GM21515 (cell line): Measurements from ENCODE around the gene PHYKPL.
"Not testable (repeated sequence)": the region's sequence is repeated elsewhere in the genome, so short reads cannot be mapped to it uniquely, and the experiment has no call there.

Experiments
- ATAC-seq: cut with Tn5 transposase; IDR thresholded peaks from one replicate; pipeline ENCODE4 v1.9.1; 2021; ENCODE audit not compliant: unreplicated experiment

Gene PHYKPL

DNA sequence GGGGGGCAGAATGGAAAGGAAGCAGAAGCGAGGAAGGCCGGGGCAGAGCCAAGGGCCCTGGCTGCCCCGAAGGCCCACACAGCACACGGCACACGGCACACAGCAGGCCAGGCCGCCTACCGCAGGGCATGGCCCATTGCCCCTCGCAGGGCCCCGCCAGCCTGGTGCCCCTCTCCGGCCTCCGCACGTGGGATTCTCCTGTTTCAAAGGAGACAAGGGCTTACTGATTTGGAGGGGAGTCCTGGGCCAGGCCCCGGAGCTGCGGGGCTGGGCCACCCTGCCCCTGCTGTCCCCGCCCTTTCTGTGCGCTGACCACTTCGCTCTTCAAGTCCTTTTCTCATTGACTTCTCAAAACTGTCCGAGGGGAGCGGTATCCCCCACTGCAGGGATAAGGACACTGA is 7.7 kb upstream of the PHYKPL start:
- no peak for ATAC-seq

DNA sequence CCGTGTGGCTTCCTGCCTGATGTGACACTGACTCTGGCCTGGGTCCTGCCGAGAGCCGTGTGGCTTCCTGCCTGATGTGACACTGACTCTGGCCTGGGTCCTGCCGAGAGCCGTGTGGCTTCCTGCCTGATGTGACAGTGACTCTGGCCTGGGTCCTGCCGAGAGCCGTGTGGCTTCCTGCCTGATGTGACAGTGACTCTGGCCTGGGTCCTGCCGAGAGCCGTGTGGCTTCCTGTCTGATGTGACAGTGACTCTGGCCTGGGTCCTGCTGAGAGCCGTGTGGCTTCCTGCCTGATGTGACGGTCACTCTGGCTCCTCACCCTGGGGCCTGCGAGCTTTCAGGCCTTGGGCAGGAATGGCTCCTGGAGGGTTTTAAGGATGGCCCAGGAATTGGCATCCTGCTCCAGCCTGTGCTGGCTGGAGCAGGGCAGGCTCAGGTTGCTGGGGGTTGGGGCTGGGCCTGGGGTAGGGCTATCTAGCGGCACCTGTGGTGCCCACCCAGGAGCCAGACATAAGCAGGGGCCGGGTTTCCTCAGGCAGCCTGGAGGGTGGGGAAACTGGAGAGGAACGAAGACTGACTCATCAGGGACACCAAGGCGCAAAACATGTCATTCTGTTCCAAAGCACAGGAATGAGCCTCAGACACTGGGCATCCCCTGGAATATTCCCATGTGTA is 7.2 kb upstream of the PHYKPL start:
- ATAC-seq, result not testable (repeated sequence)

DNA sequence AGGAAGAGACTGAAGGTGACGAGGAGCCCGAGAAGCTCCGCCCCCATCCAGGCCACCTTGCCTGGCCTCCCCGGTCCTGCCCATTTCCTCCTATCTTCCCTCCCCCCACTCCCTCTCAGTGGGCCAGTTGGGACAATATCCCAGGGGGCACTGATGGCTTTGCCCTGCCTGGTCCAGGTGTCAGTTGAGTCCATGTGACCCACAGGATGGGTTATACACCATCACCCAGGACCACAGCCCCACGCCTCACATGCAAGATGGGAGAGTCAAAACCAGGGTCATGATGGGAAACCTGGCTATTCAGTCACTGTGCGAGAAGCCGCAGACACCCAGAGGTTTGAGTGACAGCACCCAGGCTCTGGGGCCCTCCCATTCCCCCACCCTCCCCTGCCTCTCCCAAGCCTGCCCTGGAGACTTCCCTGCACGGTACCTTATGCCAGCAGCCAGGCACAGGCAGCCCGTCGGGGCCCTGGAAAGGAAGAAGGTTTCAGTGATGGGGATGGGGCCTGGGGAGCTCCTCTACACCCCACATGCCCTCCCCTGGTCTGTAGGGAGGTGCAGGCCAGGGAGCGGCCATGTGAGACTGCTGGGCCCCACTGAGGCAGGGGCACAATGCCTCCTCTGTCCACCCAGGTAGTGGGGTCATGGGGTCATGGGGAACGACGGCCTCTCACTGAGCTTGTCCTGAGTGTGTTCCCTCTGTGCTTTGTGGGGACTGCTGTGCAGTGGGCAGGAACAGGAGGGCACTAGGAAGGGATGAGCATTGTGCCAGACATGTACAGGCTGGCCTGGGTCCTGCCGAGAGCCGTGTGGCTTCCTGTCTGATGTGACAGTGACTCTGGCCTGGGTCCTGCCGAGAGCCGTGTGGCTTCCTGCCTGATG is 6.3 kb upstream of the PHYKPL start:
- no peak for ATAC-seq

DNA sequence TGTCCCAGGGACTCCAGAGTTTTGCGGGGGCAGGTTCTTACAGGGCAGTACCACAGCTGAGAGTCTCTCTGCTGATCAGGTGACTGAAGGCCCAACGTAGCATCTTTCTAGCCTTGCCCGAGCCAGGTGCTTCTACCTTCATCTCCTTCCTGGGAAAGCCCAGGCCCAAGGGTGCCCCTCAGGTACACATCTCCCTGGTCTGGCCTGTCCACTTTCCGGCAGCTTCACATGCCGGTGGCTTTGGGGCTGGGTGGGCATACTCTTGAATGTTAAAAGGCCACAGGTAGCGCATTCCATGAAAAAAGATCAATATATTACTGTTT is 5.7 kb upstream of the PHYKPL start:
- ATAC-seq, result no peak

DNA sequence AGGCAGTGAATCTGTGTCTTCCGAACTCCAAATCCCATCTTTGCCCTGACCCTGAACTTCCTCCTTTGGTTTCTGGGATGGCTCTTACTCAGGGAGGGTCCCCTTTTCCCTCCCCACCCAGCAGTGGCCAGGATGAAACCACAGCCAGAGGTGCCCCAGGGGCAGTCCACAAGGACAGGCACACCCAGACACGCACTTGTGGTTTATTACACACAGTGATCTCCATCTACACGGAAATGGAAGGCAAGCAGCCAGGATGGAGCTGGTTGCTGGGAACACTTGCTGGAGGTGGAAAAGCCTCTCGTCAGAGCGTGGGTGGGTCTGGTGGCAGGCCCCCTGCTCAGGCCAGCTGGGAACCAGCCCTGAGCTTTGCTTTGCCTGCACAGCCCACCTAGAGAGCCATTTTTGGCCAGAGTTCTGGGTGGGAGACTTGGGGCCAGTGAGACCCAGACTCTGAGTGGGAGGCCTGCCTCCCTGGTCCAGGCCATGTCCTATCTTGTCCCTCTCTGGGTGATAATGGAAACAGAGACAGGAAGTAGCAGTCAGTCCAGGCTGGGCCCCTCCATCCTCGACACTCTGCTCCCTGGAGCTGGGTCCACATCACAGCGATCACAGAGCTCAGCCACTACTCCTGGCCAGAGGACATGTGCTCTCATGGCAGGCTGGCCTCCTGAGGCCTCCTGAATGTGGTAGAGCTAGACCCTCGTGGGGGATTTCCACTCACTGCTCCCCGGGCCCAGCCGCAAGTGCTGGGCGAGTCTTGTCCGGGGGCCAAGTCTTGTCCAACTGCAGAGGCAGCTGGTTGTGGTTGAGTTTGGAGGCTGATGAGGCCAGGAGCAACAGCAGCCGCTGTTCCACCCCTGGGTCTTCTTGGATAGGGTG is 5.1 kb upstream of the PHYKPL start:
- no peak for ATAC-seq

DNA sequence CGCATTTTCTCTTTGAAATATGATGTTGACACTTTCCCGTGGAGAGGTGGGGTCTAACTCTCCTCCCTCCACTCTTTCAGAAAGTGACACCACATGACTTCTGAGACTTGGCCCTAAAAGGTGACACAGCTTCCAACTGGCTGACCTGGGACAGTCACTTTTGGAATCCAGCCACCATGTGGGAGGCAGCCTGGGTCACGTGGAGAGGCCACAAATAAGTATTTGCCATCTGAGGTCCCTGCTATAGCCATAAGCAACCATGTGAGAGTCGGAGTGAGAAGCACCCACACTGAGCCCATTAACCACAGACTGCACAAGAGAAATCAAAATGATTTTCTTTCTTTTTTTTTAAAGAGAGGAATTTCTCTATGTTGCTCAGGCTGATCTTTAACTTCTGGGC is 4.1 kb upstream of the PHYKPL start:
- ATAC-seq, result no peak

DNA sequence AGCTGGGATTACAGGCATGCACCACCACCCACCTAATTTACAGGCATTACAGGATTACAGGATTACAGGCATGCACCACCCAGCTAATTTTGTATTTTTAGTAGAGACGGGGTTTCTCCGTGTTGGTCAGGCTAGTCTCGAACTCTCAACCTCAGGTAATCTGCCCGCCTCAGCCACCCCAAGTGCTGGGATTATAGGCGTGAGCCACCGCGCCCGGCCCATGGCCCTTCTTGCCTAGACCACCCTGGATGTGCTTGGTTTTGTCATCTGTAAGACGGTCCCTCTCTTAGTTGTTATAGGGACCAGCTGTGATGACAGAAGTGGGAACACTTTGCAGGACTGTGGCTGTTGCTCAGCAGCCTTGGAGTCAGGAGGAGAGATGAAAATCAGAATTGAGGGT is 3.5 kb upstream of the PHYKPL start:
- ATAC-seq, result no peak

DNA sequence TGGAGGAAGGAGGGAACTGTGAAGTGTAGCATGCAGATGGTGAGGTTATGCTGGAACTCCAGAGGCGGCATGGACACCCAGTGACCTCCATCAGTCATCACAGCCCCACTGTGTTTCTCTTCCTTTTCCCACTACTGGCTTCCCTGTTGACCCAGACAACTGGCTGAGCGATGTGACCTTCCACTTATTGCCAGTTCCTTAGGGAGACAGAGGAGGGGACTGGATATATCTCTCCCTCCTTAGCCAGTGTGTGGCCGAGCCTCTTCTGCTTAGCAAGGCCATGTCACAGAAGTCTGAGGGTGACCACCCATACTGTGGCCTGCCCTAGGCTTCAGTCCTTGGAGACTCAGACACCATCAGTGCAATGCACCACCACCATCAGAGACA is 3.0 kb upstream of the PHYKPL start:
- no peak for ATAC-seq

DNA sequence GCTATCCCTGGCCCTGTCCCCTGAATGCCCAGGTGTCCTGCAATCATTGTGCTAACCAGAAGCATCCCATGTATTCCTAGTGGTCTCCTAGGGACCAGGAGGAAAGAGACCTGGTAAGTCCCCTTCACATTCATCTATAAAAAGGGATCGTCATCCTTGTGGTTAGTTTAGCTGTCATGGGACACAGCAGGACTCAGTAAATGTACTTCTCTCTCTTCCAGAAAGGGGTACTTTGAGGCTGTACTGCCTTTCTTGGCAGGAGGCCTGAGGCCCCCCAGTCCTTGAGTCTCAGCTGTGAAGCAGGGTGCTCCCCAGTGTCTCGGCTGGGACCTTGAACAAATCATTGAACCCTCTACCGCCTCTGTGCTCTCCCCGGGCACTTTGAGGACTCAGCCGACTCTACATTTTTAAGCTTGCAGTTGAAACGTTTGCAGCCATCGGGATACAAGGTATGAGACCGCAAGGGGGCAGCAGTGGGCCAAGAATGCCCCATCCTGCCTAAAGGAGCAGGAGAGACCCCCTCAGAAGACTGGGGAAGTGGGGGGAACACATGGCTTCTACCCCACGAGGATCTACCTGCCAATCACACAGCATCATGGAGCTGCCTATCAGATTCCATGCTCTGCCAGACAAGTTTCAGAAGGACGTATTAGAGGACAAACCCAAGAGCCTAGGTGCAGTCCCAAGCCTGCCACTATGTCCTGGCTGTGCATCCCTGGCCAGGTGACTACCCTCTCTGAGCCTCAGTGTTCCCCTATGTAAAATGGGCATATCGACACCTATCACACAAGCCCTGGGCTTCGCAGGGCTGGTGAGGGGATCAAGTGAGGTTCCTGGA is 2.4 kb upstream of the PHYKPL start:
- ATAC-seq, result no peak

DNA sequence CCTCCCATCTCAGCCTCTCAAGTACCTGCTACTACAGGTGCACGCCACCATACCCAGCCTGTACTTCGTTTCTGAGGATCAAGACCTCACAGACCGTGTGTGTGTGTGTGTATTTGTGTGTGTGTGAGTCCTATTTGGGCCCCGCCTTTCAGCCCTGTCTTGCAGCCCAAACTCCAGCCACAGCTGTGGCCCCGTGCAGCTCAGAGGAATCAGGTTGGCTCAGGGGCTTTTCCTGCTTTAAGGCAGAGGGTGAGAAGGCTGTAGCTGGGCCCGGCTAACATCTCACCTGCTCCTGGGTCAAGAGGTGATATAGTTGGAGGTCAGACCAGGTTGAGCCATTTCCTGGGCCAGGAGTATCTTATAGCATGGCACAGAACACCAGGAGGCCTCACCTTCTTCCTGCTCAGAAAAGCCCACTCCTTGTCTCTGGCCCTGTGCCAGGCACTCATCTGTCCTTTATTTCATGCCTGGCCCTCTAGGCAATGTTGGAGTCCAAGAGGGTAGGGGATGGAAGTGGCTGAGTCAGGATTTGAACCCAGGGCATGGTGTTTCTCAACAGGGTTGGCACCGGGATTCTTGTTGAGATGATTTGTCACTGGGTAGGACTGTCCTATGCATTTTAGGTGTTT is 1.6 kb upstream of the PHYKPL start:
- no peak for ATAC-seq

DNA sequence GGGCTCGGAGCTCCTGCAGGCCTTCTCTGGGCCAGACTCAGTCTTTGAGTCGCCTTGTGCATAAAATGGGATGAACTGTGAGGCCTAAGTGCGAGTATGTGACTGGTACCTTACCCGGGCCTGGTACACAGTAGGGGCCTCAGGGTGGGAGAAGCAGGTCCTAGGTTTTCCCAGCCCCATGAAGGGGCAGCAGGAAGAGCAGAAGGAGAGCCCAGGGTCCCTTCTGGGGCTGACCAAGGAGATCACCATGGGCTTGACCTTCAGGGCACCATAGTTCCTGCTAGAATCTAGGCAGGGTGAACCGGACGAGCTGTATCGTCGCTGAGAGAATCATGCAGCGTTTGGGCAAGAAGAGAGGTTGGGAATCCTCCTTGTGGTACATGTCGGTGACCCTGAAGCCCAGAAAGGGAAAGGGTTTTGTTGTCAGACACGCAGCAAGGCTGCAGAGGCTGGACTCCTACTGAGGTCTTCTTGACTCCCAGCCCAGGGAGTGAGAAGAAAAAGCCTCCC is 373 bp upstream of the PHYKPL start:
- no peak for ATAC-seq

DNA sequence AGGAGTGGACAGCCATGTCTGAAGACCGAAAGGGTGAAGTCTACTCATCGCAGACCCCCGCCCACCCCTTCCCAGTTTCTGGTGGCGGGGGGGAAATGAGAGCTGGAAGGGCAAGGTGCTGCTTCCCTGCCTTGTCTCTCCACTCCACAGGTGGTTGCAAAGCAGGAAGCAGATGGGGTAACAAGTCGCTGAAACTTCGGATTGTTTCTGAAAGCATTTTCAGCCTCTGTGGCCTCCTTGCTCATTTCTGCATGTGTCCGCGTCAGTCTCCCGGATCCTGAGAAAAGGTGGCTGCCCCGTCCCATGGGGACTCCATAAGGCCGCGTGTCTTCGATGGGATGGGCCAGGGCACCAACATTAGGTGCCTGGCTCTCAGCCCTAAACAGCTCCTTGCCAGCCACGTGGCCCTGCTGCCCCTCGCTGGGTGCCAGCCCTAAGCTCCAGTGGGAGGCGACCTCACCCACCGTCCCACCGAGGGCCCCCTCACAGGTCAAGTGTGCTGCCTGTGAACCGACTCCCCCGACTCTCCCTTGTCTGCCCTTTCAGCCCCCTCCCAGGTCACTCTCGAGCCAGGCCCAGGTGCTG is 971 bp downstream of the PHYKPL start:
- no peak for ATAC-seq

DNA sequence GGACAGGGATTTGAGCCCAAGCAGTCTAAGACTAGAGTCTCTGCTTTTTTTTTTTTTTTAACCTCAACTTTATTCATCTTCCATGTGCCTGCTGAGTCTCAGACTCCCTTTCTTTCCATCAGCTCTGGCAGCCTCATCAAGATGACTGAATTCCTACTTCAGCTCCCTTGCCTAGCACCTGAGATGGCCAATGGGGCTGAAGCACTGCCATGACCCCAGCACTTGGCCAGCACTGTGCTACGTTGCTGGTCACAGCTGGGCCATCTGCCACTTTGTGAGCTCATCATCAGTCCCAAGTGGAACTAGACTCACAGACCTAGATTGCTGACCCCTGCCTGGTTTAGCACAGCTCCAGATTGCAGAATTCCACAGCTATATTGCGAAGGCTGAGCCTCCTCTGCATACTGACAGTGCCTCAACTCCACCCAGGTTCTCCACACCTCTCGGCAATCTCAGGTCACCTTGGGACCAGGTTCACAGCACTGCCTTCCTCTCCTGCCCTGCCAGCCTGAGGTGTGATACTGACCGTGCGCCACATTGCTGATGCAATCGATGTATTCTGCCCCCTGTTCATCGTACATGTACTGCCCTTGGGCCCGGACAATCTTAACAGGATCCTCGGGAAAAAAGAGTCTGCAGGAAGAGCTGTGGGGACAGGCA is 1.6 kb downstream of the PHYKPL start:
- no peak for ATAC-seq

DNA sequence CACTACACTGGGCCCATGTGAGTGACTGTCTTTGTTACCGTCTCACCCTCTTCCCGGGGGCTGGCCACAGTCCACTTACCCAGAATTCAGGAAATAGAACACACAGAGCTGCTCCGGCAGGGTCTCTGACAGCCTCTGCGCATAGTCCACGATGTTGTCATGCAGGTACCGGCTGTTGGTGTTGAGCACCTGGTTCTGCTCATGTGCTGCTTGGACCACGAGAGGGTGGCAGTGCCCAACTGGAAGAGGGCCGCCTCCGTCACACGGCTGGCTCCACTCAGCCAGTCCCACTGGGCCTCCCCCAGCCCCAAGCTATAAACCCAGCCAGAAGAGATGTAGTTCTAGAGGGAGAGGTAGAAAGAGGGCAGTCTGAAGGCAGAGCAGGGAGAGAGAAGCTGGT is 2.7 kb downstream of the PHYKPL start:
- no peak for ATAC-seq

DNA sequence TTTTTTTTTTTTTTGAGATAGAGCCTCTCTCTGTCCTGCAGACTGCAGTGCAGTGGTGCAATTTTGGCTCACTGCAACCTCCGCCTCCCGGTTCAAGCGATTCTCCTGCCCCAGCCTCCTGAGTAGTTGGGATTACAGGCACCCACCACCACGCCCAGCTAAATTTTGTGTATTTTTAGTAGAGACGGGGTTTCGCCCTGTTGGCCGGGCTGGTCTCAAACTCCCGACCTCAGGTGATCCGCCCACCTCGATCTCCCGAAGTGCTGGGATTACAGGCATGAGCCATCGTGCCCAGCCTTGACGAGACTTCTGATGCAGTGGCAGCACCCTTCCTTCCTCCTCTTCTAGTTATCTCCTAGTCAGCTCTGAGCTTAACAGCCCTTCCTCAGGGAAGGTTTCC is 3.5 kb downstream of the PHYKPL start:
- ATAC-seq, result not testable (repeated sequence)

DNA sequence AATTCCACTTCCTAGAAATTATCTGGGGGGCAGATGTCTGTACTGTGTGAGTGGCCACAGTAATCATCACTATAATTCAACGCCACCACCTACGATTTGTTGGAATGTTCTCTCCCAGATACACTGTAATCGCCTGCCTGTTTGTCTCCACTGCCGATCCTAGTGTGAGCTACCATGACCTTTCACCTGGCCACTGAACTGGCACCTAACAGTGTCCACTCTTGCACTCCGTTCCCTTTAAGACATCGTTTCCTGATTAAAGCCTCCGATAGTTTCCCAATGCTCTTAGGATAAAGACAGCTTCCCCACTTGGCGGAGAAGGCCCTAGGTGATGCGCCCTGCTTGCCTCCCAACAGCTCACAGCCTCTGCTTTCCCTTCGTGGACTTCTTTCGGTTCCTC is 4.0 kb downstream of the PHYKPL start:
- ATAC-seq, result no peak

DNA sequence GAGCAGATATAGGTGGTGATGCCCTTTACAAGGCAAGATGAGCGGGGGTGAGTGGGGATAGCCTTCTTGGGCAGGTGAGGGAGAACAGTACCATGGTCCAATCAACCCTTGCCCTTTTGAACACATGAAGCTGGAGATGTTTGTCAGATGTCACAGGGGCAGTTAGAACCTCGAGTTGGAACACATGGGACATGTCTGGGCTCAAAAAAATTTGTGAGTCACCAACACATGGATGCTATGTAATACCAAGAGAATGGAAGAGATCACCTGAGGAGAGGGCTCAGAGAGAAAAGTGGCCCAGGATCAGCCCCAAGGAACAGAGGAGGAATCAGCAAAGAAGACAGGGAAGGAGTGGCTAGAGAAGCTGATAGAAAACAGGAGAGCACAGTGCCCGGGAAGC is 4.7 kb downstream of the PHYKPL start:
- ATAC-seq, result no peak

DNA sequence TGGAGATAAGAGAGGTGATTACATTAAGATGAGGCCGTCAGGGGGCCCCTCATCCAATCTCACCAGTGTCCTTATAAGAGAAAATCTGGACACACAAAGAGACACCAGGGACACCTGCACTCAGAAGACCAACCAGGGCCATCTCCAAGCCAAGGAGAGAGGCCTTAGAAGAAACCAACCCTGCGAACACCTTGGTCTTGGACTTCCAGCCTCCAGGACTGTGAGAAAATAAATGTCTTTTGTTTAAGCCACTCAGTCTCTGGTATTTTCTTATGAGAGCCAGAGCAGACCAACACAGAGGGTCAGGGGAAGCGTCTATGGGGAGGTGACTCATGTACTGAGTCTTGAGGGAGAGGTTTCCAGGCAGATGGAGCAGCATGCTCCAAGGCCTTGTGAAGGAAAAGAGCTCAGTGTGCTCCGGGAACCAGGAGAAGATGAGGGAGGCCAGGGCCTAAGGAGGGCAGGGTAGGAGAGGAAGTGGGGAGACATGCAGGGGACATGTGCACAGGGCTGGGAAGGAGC is 5.4 kb downstream of the PHYKPL start:
- ATAC-seq, result no peak

DNA sequence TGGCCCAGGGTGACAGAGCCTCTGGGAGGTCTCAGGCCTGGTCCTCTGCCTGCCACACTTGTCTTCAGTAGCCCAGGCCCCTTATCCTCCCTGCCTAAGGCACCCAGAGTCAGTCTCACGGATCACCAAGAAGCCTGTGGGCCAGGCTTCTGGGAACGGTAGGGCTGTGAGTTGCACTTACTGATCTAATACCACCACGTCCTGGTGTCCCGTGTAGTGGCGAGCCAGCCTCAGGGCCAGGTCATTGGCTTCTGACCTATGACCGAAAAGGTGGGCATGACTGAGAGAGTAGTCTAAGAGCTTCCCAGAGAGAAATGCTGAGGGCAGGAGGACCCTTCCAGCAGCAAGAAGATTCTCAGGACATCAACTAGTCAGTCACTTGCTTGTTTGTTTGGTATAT is 7.4 kb downstream of the PHYKPL start:
- ATAC-seq, result no peak
